Parathyroid adenoma (tissue), 2 donors: ENCODE measurements around the gene FSTL4.

ENCODE experiments used
- H2AFZ ChIP-seq: fragments of 300-600 bp; sonication (generic); one replicate; pipeline ENCODE4 v1.7.0; 2017; ENCODE audit warnings: antibody characterized with exemption, mild to moderate bottlenecking
- H3K27ac ChIP-seq: fragments of 300-600 bp; sonication (generic); one replicate; pipeline ENCODE4 v1.7.0; 2017
- H3K27me3 ChIP-seq: fragments of 300-600 bp; sonication (generic); one replicate; pipeline ENCODE4 v1.7.0; 2017; ENCODE audit warnings: low read length; ENCODE audit not compliant: control insufficient read depth, insufficient read depth
- H3K36me3 ChIP-seq: fragments of 300-600 bp; sonication (generic); one replicate; pipeline ENCODE4 v1.7.0; 2017; ENCODE audit warnings: low read length; ENCODE audit not compliant: control insufficient read depth, insufficient read depth
- H3K4me1 ChIP-seq: fragments of 300-600 bp; sonication (generic); one replicate; pipeline ENCODE4 v1.7.0; 2017; ENCODE audit warnings: control low read depth
- H3K4me2 ChIP-seq: fragments of 300-600 bp; sonication (generic); one replicate; pipeline ENCODE4 v1.7.0; 2017; ENCODE audit warnings: low read length
- H3K4me3 ChIP-seq: fragments of 300-600 bp; sonication (generic); one replicate; pipeline ENCODE4 v1.7.0; 2017; ENCODE audit warnings: low read depth, low read length
- H3K79me2 ChIP-seq: fragments of 300-600 bp; sonication (generic); one replicate; pipeline ENCODE4 v1.7.0; 2017; ENCODE audit warnings: control low read depth
- H3K9ac ChIP-seq: fragments of 300-600 bp; sonication (generic); one replicate; pipeline ENCODE4 v1.7.0; 2017; ENCODE audit warnings: mild to moderate bottlenecking
- H3K9me3 ChIP-seq: fragments of 300-600 bp; sonication (generic); one replicate; pipeline ENCODE4 v1.7.0; 2017; ENCODE audit warnings: low read length; ENCODE audit not compliant: control insufficient read depth
- CTCF ChIP-seq: fragments of 300-600 bp; sonication (generic); IDR thresholded peaks from one replicate; pipeline ENCODE4 v1.7.0; 2017; ENCODE audit warnings: antibody characterized with exemption, mild to moderate bottlenecking
- donor health status: primary hyperparathyroidism.

Gene FSTL4

DNA sequence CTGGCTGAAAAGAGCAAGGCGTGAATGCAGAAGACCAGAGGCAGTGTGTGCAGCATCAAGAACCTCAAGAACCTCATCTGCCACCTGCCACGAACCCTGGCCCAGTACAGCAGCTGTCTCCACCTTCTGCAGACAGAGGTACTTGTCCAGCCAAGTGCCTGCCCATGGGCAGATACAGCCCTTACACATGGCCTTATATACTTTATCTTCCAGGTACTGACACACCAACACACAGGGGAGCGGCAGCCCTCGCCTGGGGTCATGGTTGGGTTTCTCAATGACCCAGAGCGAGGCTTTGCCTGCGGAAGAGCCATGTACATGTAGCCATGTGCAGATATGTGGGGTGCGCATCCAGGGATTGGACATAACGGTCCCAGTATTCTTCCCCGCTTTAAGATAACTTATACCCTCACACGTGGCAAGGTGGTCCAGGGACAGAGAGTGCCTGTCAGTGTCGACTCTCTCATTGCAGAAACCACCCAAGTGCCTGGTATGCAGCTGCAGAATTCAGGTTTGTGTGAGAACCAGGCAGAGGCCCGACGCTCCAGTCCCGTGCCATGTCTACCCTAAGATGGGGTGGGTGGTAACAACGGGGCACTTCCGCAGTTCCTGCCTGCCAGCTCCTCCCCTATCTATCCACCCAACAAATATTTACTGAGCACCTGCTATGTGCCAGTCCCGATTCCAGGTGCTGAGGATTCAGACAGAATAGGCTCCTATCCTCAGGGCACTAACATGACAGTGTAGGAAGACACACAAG is 206.9 kb downstream of the FSTL4 start:
- no peak overlapping the region for H3K27ac ChIP-seq
- TF ChIP-seq CTCF, result no peak
- no peak overlapping the region for H3K4me3 ChIP-seq
- no peak overlapping the region for H2AFZ ChIP-seq
- H3K79me2 ChIP-seq, result peaks cover 3% of the 10 kb centered on the region
- no peak overlapping the region for H3K9ac ChIP-seq
- no peak overlapping the region for H3K4me2 ChIP-seq
- no peaks in the 10 kb centered on the region for H3K27me3 ChIP-seq
- no peaks in the 10 kb centered on the region for H3K9me3 ChIP-seq
- no peaks in the 10 kb centered on the region for H3K36me3 ChIP-seq
- no peaks in the 10 kb centered on the region for H3K4me1 ChIP-seq

DNA sequence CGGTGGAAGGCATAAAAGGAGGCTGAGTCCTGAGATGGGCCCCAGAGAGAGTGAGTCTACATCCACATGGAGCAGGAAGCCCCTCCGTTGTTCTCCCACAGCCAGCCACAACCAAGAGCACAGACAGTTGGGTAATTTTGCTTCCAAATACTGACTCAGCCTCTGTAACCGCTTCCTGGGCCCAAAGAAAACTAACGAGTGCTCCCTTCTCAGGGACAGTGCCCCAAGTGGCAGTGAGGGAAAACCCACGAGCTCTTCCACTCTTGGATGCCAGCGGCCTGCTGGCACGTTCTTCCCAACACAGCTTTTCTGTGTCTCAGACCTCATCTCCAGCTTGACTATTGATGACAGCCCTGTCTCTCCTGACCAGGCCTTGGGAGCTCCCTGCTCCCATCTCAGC is 207.6 kb downstream of the FSTL4 start:
- no peaks in the 10 kb centered on the region for H3K27me3 ChIP-seq
- H3K4me1 ChIP-seq, result no peaks in the 10 kb centered on the region
- TF ChIP-seq CTCF, result no peak
- H3K79me2 ChIP-seq, result peaks cover 3% of the 10 kb centered on the region
- no peak overlapping the region for H3K4me2 ChIP-seq
- no peak overlapping the region for H2AFZ ChIP-seq
- no peaks in the 10 kb centered on the region for H3K9me3 ChIP-seq
- no peak overlapping the region for H3K4me3 ChIP-seq
- H3K27ac ChIP-seq, result no peak overlapping the region
- H3K9ac ChIP-seq, result no peak overlapping the region
- H3K36me3 ChIP-seq, result no peaks in the 10 kb centered on the region

DNA sequence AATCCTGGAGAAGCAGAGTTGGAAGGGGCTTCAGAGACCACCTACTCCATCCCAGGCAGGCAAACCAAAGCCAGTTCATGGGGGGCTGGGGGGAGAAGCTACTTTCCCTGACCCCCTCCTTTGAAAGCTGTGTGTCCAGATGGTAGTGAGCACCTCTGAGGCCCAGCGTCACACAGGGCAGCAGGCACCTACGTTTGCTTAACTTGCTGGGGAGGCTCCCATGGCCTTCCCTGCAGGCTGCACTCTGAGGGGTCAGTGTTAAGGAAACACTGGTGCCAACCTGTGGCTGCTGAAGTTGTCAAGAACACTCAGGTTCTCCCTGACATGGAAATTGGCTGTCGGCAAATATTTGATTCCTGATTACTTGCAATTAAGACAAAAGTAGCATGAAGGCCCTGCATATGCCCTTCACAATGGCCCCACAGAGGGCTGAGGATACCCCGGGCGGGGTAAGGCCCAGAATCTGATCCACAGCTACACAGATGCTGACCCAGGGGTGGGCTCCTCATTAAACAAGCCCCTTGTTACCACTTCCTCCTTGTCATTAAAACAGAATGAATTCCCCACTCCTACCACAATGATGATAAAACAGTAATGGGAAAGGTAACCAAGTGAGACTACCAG is 208.5 kb downstream of the FSTL4 start:
- H3K9ac ChIP-seq, result no peak overlapping the region
- H3K27me3 ChIP-seq, result no peaks in the 10 kb centered on the region
- no peak overlapping the region for H3K4me2 ChIP-seq
- H3K4me1 ChIP-seq, result no peaks in the 10 kb centered on the region
- no peaks in the 10 kb centered on the region for H3K36me3 ChIP-seq
- H2AFZ ChIP-seq, result no peak overlapping the region
- H3K79me2 ChIP-seq, result peaks cover 3% of the 10 kb centered on the region
- no peak for TF ChIP-seq CTCF
- H3K4me3 ChIP-seq, result no peak overlapping the region
- H3K9me3 ChIP-seq, result no peaks in the 10 kb centered on the region
- no peak overlapping the region for H3K27ac ChIP-seq

- no peaks in the 10 kb centered on the region for H3K4me1 ChIP-seq
- H3K36me3 ChIP-seq, result no peaks in the 10 kb centered on the region
- no peak overlapping the region for H2AFZ ChIP-seq
- H3K27ac ChIP-seq, result no peak overlapping the region
- H3K4me3 ChIP-seq, result no peak overlapping the region
- H3K4me2 ChIP-seq, result no peak overlapping the region
- no peaks in the 10 kb centered on the region for H3K27me3 ChIP-seq
- H3K9ac ChIP-seq, result no peak overlapping the region
- no peaks in the 10 kb centered on the region for H3K9me3 ChIP-seq
- peaks cover 3% of the 10 kb centered on the region for H3K79me2 ChIP-seq
- no peak for TF ChIP-seq CTCF
These were observed 209.6 kb downstream of the FSTL4 start for GRCh38 chr5:133402775-133403174.
